ENCODE measurements around the gene PLEKHM2. TPM values are rescaled to one million over a fixed set of nuclear protein-coding genes. Genes with fewer than 3 reads are reported as not detected.

The PLEKHM2 gene
- total RNA-seq, 1 experiment from 2014 or later: 49.7 TPM

GRCh38 chr1:15764890-15765289, 80.8 kb downstream of the PLEKHM2 start:
- ATAC-seq (no peak), DNase-seq (ENCODE audit: low spot score) (no peak)
- CTCF ChIA-PET: interaction anchor here (1.3 kb wide), 1 partner anchor 23 kb away, joined by 6 read pairs; no protein-coding TSS in a partner anchor
- peaks cover 30% of the 10 kb centered on the region for H3K4me1 Mint-ChIP-seq
- no peak overlapping the region for H3K4me3 Mint-ChIP-seq
- no peaks in the 10 kb centered on the region for H3K27me3 Mint-ChIP-seq (ENCODE audit: low read depth)
- H3K27ac Mint-ChIP-seq: peak overlapping the region; percentile 91; the same call in 1 of the 2 replicates
- TF ChIP-seq RORB (CRISPR knock-in tag; IDR thresholded peaks at IDR 0.05) (no peak), RELA (CRISPR knock-in tag; IDR thresholded peaks at IDR 0.05; ENCODE audit: borderline replicate concordance) (no peak), ERG (CRISPR knock-in tag; IDR thresholded peaks at IDR 0.05) (no peak), SOX15 (CRISPR knock-in tag; IDR thresholded peaks at IDR 0.05) (no peak), E2F4 (CRISPR knock-in tag; IDR thresholded peaks at IDR 0.05; ENCODE audit: borderline replicate concordance, low read depth) (no peak), CBFB (CRISPR knock-in tag; IDR thresholded peaks at IDR 0.05; ENCODE audit: low read depth) (no peak), ZBTB43 (CRISPR knock-in tag; IDR thresholded peaks at IDR 0.05) (no peak), ZNF232 (CRISPR knock-in tag; IDR thresholded peaks at IDR 0.05) (no peak), SMAD4 (CRISPR knock-in tag; IDR thresholded peaks at IDR 0.05) (no peak), ZMAT4 (CRISPR knock-in tag; IDR thresholded peaks at IDR 0.05) (no peak), USF2 (CRISPR knock-in tag; IDR thresholded peaks at IDR 0.05) (no peak), ZNF396 (CRISPR knock-in tag; IDR thresholded peaks at IDR 0.05; ENCODE audit: borderline replicate concordance) (no peak), ZNF671 (CRISPR knock-in tag; IDR thresholded peaks at IDR 0.05) (no peak)
- TF ChIP-seq, protein P1, sequence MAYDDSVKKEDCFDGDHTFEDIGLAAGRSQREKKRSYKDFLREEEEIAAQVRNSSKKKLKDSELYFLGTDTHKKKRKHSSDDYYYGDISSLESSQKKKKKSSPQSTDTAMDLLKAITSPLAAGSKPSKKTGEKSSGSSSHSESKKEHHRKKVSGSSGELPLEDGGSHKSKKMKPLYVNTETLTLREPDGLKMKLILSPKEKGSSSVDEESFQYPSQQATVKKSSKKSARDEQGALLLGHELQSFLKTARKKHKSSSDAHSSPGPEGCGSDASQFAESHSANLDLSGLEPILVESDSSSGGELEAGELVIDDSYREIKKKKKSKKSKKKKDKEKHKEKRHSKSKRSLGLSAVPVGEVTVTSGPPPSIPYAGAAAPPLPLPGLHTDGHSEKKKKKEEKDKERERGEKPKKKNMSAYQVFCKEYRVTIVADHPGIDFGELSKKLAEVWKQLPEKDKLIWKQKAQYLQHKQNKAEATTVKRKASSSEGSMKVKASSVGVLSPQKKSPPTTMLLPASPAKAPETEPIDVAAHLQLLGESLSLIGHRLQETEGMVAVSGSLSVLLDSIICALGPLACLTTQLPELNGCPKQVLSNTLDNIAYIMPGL (CRISPR knock-in tag; IDR thresholded peaks at IDR 0.05): no peak
- TF ChIP-seq, protein P2, sequence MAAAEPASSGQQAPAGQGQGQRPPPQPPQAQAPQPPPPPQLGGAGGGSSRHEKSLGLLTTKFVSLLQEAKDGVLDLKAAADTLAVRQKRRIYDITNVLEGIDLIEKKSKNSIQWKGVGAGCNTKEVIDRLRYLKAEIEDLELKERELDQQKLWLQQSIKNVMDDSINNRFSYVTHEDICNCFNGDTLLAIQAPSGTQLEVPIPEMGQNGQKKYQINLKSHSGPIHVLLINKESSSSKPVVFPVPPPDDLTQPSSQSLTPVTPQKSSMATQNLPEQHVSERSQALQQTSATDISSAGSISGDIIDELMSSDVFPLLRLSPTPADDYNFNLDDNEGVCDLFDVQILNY (CRISPR knock-in tag; IDR thresholded peaks at IDR 0.05): no peak
- TF ChIP-seq, protein P3, sequence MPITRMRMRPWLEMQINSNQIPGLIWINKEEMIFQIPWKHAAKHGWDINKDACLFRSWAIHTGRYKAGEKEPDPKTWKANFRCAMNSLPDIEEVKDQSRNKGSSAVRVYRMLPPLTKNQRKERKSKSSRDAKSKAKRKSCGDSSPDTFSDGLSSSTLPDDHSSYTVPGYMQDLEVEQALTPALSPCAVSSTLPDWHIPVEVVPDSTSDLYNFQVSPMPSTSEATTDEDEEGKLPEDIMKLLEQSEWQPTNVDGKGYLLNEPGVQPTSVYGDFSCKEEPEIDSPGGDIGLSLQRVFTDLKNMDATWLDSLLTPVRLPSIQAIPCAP (CRISPR knock-in tag; IDR thresholded peaks at IDR 0.05): no peak
- peaks cover 37% of the 10 kb centered on the region for H3K36me3 Mint-ChIP-seq
- POLR2A ChIA-PET: no interaction called here
- H3K9me3 Mint-ChIP-seq: no peaks in the 10 kb centered on the region

Measured in WTC11 (cell line).